A673 (cell line): ENCODE results near the gene FAM120AOS. TPM values are rescaled to one million over a fixed set of nuclear protein-coding genes. Genes with fewer than 3 reads are reported as not detected.

Experiments used
- BruUV-seq: library from RNA; stranded (reverse); fragments of 400-500 nt; replicated peaks from 2 replicates; lab custom pipeline; 2021; lab: Mats Ljungman, UMichigan
- CTCF ChIA-PET: fragments of 300-600 bp; sonication (Branson Sonifier 250); formaldehyde crosslinking; loops from one replicate; lab custom pipeline; 2022; ENCODE audit warnings: antibody characterized with exemption; lab: Charles Lee
- POLR2A ChIA-PET: fragments of 300-600 bp; sonication (Branson Sonifier 250); formaldehyde crosslinking; loops from one replicate; lab custom pipeline; 2022; ENCODE audit warnings: antibody characterized with exemption; ENCODE audit not compliant: low non-redundant PET; lab: Charles Lee
- DNase-seq: peaks from one replicate; pipeline ENCODE4 v3.0.0-alpha.2; 2015; ENCODE audit warnings: low spot score
- H3K27ac ChIP-seq: fragments of 200-600 bp; sonication (generic); 2 replicates; pipeline ENCODE4 v1.5.1; 2016; ENCODE audit warnings: mixed run types, low read depth, mild to moderate bottlenecking, mixed read lengths, antibody characterized with exemption, low read length; ENCODE audit not compliant: poor library complexity, severe bottlenecking
- H3K27me3 ChIP-seq: fragments of 200-600 bp; sonication (generic); replicated peaks from 2 replicates; pipeline ENCODE4 v1.6.1; 2017; ENCODE audit warnings: mixed run types, low read depth, mild to moderate bottlenecking, mixed read lengths, antibody characterized with exemption, low read length; ENCODE audit not compliant: insufficient read depth, poor library complexity
- H3K36me3 ChIP-seq: fragments of 200-600 bp; sonication (generic); 2 replicates; pipeline ENCODE4 v1.6.1; 2016; ENCODE audit warnings: mixed run types, mild to moderate bottlenecking, mixed read lengths, antibody characterized with exemption, low read length; ENCODE audit not compliant: insufficient read depth, poor library complexity, severe bottlenecking
- H3K4me1 ChIP-seq: fragments of 200-600 bp; sonication (generic); 2 replicates; pipeline ENCODE4 v1.6.1; 2017; ENCODE audit warnings: mixed run types, mild to moderate bottlenecking, mixed read lengths, antibody characterized with exemption, low read length; ENCODE audit not compliant: insufficient read depth, poor library complexity, severe bottlenecking
- H3K4me3 ChIP-seq: fragments of 200-600 bp; sonication (generic); 2 replicates; pipeline ENCODE4 v1.5.1; 2016; ENCODE audit warnings: low read depth, mixed run types, mild to moderate bottlenecking, mixed read lengths, low read length; ENCODE audit not compliant: poor library complexity, severe bottlenecking
- H3K9me3 ChIP-seq: fragments of 200-600 bp; sonication (generic); 2 replicates; pipeline ENCODE4 v1.6.1; 2016; ENCODE audit warnings: mixed run types, low read depth, mild to moderate bottlenecking, mixed read lengths, antibody characterized with exemption, low read length; ENCODE audit not compliant: poor library complexity, severe bottlenecking
- EZH2 ChIP-seq: fragments of 200-600 bp; sonication (generic); IDR thresholded peaks from 2 replicates; pipeline ENCODE4 v1.6.1; 2017; ENCODE audit warnings: borderline replicate concordance, low read depth, mild to moderate bottlenecking, mixed read lengths, antibody characterized with exemption, low read length; ENCODE audit not compliant: poor library complexity, severe bottlenecking
- intact Hi-C: fragments of 100-400 bp; cut with micrococcal nuclease; formaldehyde crosslinking; loops from one replicate; pipeline ENCODE4 v1.10.0; 2022; ENCODE audit not compliant: unreplicated experiment
- total RNA-seq: library from RNA; stranded (reverse); gene quantifications from 2 replicates; pipeline ENCODE4 v1.2.3, GENCODE V29; 2021
- TF ChIP-seq, protein P1 (sequence below): fragments of 300-800, 200-600 bp; sonication (generic); conservative IDR thresholded peaks from 2 replicates; pipeline ENCODE4 v1.5.1; 2017; ENCODE audit warnings: low read depth, mild to moderate bottlenecking, antibody characterized with exemption, low read length, moderate library complexity, mixed read lengths

FAM120AOS gene
- total RNA-seq, 1 experiment from 2014 or later: 34.5 TPM

DNA sequence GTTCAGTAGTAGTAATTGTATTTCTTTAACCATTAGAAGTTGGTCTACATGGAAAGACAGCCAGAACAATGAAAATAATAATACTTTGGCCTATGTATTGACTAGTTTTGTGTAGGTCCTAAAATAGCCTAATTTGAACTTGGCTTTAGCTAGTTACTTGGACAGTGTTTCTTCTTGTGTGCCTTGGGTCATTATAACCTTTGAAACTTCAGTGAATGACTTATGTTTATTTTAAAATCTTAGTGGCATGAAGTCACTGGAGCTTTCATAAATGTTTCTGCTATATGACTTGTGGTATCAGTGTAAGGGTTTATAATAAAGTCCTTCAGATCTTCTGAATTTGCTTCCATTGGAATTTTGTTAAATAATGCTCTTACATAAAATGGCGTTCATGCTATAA, 2.6 kb upstream of the FAM120AOS start:
- DNase-seq: no peak
- TF ChIP-seq EZH2: no peak
- TF ChIP-seq, protein P1, sequence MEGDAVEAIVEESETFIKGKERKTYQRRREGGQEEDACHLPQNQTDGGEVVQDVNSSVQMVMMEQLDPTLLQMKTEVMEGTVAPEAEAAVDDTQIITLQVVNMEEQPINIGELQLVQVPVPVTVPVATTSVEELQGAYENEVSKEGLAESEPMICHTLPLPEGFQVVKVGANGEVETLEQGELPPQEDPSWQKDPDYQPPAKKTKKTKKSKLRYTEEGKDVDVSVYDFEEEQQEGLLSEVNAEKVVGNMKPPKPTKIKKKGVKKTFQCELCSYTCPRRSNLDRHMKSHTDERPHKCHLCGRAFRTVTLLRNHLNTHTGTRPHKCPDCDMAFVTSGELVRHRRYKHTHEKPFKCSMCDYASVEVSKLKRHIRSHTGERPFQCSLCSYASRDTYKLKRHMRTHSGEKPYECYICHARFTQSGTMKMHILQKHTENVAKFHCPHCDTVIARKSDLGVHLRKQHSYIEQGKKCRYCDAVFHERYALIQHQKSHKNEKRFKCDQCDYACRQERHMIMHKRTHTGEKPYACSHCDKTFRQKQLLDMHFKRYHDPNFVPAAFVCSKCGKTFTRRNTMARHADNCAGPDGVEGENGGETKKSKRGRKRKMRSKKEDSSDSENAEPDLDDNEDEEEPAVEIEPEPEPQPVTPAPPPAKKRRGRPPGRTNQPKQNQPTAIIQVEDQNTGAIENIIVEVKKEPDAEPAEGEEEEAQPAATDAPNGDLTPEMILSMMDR: no peak
- intact Hi-C loops: no loop called here
- peaks cover 5% of the 10 kb centered on the region for H3K36me3 ChIP-seq
- no peak overlapping the region for H3K27ac ChIP-seq
- POLR2A ChIA-PET: no interaction called here
- no peaks in the 10 kb centered on the region for H3K9me3 ChIP-seq
- H3K27me3 ChIP-seq: no peaks in the 10 kb centered on the region
- no peak overlapping the region for H3K4me3 ChIP-seq
- BruUV-seq: no TSS peak
- peaks cover 14% of the 10 kb centered on the region for H3K4me1 ChIP-seq
- CTCF ChIA-PET: no interaction called here

DNA sequence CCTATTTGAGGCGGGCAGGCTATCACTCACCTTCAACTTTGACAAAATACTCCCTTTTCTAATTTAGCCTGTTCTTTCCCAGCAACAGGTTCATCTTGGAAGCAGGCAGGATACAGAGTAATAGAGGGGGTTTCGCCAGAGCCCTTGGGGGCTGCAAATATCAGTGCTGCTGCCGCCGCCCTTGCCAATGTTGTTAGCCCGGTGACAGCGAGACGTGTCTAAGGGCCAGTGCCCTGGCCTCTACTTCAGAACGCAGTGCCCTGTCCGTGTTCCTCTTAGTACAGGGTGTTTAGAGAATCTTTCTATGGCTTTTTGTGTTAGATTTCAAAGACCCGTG, 703 bp downstream of the FAM120AOS start:
- Histone ChIP-seq H3K27me3 (no peaks in the 10 kb centered on the region), H3K4me3 (peak overlapping the region; percentile 96), H3K4me1 (peaks cover 7% of the 10 kb centered on the region), H3K9me3 (no peaks in the 10 kb centered on the region), H3K36me3 (peaks cover 24% of the 10 kb centered on the region), H3K27ac (peak overlapping the region; percentile 91)
- peak; percentile 17 for DNase-seq
- TF ChIP-seq EZH2: no peak
- TF ChIP-seq, protein P1: no peak
- intact Hi-C loops: loop anchor here (5.0 kb wide), 1 partner anchor 115 kb away; no protein-coding TSS in a partner anchor
- ChIA-PET POLR2A (no interaction called here), CTCF (no interaction called here)
- no TSS peak for BruUV-seq

DNA sequence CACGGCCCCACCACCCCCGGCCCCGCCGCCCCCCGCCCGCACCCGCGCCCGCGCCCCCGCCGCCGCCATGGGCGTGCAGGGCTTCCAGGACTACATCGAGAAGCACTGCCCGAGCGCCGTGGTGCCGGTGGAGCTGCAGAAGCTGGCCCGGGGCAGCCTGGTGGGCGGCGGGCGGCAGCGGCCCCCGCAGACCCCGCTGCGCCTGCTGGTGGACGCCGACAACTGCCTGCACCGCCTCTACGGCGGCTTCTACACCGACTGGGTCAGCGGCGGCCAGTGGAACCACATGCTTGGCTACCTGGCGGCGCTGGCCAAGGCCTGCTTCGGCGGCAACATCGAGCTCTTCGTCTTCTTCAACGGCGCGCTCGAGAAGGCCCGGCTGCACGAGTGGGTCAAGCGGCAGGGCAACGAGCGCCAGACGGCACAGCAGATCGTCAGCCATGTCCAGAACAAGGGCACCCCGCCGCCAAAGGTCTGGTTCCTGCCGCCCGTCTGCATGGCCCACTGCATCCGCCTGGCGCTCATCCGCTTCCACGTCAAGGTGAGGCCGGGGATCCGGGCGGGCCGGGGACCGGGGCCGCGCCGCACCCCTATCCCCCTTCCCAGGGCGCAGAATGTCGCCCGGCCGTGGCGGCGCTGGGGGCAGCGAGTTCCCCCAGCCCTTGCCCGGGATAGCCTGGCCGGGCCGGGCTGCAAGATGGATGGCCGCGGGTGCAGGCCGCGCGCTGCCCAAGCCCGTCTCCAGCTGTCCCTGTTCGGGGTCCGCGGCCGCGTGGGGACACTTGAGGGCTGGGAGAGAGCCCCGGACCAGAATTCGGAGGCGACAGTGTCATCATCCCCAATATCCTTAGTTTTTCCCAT, 1.3 kb downstream of the FAM120AOS start:
- intact Hi-C loops: loop anchor here (5.0 kb wide), 1 partner anchor 115 kb away; no protein-coding TSS in a partner anchor
- peak overlapping the region; percentile 91 for H3K27ac ChIP-seq
- CTCF ChIA-PET: interaction anchor here (0.8 kb wide), 1 partner anchor 114 kb away, joined by 6 read pairs; no protein-coding TSS in a partner anchor
- H3K27me3 ChIP-seq: no peaks in the 10 kb centered on the region
- peak; percentile 33 for DNase-seq
- peaks cover 7% of the 10 kb centered on the region for H3K4me1 ChIP-seq
- peak overlapping the region; percentile 96 for H3K4me3 ChIP-seq
- no peaks in the 10 kb centered on the region for H3K9me3 ChIP-seq
- POLR2A ChIA-PET: no interaction called here
- peaks cover 30% of the 10 kb centered on the region for H3K36me3 ChIP-seq
- TF ChIP-seq, protein P1: no peak
- no peak for TF ChIP-seq EZH2
- no TSS peak for BruUV-seq
